DND-41 (cell line): ENCODE measurements around the gene KCNG2.

ENCODE experiments used
- ATAC-seq: fragments of 200-7000 bp; cut with Tn5 transposase; 3 replicates; pipeline ENCODE4 v1.9.1; 2021; ENCODE audit warnings: low read depth; ENCODE audit not compliant: insufficient read depth
- DNase-seq: peaks from one replicate; pipeline ENCODE4 v3.0.0-alpha.2; 2020
- H2AFZ ChIP-seq: 2 replicates; pipeline ENCODE4 v1.6.0; 2012; ENCODE audit warnings: low read depth, low read length
- H3K27ac ChIP-seq: 2 replicates; pipeline ENCODE4 v1.5.1; 2012; ENCODE audit warnings: low read length, inconsistent platforms
- H3K27me3 ChIP-seq: fragments of 200-600 bp; sonication (generic); 2 replicates; pipeline ENCODE4 v1.6.0; 2012; ENCODE audit warnings: low read length, mild to moderate bottlenecking, inconsistent platforms; ENCODE audit not compliant: insufficient read depth, poor library complexity
- H3K36me3 ChIP-seq: 2 replicates; pipeline ENCODE4 v1.5.1; 2012; ENCODE audit warnings: low read length, inconsistent platforms; ENCODE audit not compliant: insufficient read depth
- H3K4me1 ChIP-seq: 2 replicates; pipeline ENCODE4 v1.5.1; 2012; ENCODE audit warnings: mild to moderate bottlenecking, low read length; ENCODE audit not compliant: insufficient read depth
- H3K4me2 ChIP-seq: 2 replicates; pipeline ENCODE4 v1.6.0; 2012; ENCODE audit warnings: mild to moderate bottlenecking, moderate library complexity, low read length, inconsistent platforms; ENCODE audit not compliant: insufficient read depth
- H3K4me3 ChIP-seq, 2 experiments: fragments of 200-600 bp in 1 of 2; shearing (Covaris generic) in 1 of 2; 2 replicates each; pipeline ENCODE4 v1.5.1; 2012 to 2016; ENCODE audit warnings: inconsistent platforms in 2 of 2, low read length in 2 of 2, mild to moderate bottlenecking in 2 of 2, low read depth in 1 of 2, moderate library complexity in 1 of 2
- H3K79me2 ChIP-seq: 2 replicates; pipeline ENCODE4 v1.6.0; 2012; ENCODE audit warnings: low read length, inconsistent platforms; ENCODE audit not compliant: insufficient read depth
- H3K9ac ChIP-seq: 2 replicates; pipeline ENCODE4 v1.6.0; 2012; ENCODE audit warnings: low read depth, mild to moderate bottlenecking, inconsistent platforms, low read length, moderate library complexity
- H3K9me3 ChIP-seq: 2 replicates; pipeline ENCODE4 v1.5.1; 2012; ENCODE audit warnings: low read length, moderate library complexity, mild to moderate bottlenecking, inconsistent platforms; ENCODE audit not compliant: insufficient read depth, severe bottlenecking
- H4K20me1 ChIP-seq: 2 replicates; pipeline ENCODE4 v1.6.0; 2012; ENCODE audit warnings: low read length; ENCODE audit not compliant: insufficient read depth
- EZH2 ChIP-seq: IDR thresholded peaks from 3 replicates; pipeline ENCODE4 v1.6.1; 2012; ENCODE audit warnings: borderline replicate concordance, low read depth, mild to moderate bottlenecking, moderate library complexity, low read length, inconsistent platforms; ENCODE audit not compliant: severe bottlenecking
- TF ChIP-seq, protein P1 (sequence below): IDR thresholded peaks from 2 replicates; pipeline ENCODE4 v1.5.1; 2012; ENCODE audit warnings: borderline replicate concordance, low read length, moderate library complexity, mild to moderate bottlenecking; ENCODE audit not compliant: poor library complexity, severe bottlenecking; ENCODE audit errors: extremely low read depth

The KCNG2 gene

DNA sequence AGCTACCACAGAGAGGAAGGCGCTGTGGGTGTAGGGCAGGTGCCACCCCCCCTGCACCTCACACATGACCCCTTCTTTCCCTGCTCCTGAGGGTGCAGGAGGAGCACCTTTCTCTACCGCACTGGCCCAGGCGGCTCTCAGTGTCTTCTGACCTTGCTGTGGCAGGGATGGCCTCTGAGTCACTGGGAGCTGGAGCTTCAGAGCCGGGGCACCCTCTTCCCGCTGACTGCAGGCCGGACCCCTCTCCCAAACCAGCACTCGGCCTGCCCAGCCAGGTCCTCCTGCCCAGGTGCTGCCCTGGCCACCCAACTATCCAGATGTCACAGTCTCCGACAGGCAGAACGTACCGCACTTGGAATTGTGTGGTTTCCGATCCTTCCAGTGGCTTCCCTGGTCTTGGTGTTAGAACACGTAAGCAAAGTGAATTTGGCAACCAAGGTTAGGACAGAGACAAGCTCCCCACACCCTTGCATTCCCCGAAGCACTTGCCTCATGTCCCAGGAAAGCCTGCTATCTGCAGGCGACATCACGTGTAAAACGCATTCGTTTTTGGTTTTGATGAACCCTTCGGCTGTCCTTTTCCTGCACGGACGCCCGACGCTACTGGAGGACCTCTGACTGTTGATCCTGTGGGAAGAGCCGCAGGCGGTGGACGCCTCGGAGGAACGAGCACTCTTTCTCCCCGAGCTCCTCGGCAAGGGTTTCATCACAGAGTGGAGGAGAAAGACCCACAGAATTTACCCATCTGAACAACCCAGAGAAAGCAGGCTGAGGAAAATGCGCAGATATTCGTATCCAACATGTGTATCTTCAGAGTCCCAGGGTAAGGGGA lies 24.7 kb upstream of the KCNG2 start:
- H3K9ac ChIP-seq, result no peak overlapping the region
- no peaks in the 10 kb centered on the region for H3K79me2 ChIP-seq

DNA sequence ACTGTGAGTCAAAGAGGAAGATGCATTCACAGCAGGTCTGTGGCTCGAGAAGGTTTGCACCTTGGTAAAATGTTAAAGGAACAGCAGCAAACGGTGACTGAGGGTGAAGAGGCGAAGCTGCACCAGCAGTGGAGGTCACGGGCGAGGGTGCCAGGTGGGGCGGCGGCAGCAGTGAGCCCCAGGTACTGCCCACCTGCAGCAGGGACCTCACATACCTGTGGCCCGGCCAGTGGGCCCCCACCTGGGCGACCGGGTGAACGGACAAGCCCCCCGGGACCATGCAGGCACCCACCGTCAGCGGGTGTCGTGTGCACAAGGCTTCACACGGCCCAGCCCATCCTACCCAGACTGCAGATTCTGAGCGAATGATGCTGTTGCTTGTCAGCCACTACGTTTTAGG lies 23.6 kb upstream of the KCNG2 start:
- TF ChIP-seq EZH2, result no peak
- TF ChIP-seq, protein P1, sequence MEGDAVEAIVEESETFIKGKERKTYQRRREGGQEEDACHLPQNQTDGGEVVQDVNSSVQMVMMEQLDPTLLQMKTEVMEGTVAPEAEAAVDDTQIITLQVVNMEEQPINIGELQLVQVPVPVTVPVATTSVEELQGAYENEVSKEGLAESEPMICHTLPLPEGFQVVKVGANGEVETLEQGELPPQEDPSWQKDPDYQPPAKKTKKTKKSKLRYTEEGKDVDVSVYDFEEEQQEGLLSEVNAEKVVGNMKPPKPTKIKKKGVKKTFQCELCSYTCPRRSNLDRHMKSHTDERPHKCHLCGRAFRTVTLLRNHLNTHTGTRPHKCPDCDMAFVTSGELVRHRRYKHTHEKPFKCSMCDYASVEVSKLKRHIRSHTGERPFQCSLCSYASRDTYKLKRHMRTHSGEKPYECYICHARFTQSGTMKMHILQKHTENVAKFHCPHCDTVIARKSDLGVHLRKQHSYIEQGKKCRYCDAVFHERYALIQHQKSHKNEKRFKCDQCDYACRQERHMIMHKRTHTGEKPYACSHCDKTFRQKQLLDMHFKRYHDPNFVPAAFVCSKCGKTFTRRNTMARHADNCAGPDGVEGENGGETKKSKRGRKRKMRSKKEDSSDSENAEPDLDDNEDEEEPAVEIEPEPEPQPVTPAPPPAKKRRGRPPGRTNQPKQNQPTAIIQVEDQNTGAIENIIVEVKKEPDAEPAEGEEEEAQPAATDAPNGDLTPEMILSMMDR, result no peak
- Histone ChIP-seq H3K9me3 (no peaks in the 10 kb centered on the region), H3K4me3 (no peak overlapping the region), H3K27me3 (no peaks in the 10 kb centered on the region), H4K20me1 (no peaks in the 10 kb centered on the region; the same call in 1 of the 2 replicates), H3K4me2 (no peak overlapping the region), H3K27ac (no peak overlapping the region), H3K9ac (no peak overlapping the region), H3K4me1 (no peaks in the 10 kb centered on the region), H2AFZ (no peak overlapping the region), H3K79me2 (no peaks in the 10 kb centered on the region), H3K36me3 (no peaks in the 10 kb centered on the region)
- no peak for DNase-seq
- no peak for ATAC-seq

More for the DNA sequence above, 24.7 kb upstream of the KCNG2 start:
- TF ChIP-seq, protein P1, result no peak
- no peak for TF ChIP-seq EZH2
- no peak for DNase-seq
- no peaks in the 10 kb centered on the region for H3K9me3 ChIP-seq
- no peak overlapping the region for H3K4me3 ChIP-seq
- H3K27ac ChIP-seq, result no peak overlapping the region
- H4K20me1 ChIP-seq, result no peaks in the 10 kb centered on the region; the same call in 1 of the 2 replicates
- no peaks in the 10 kb centered on the region for H3K27me3 ChIP-seq
- H2AFZ ChIP-seq, result no peak overlapping the region
- H3K36me3 ChIP-seq, result no peaks in the 10 kb centered on the region
- H3K4me1 ChIP-seq, result no peaks in the 10 kb centered on the region
- no peak overlapping the region for H3K4me2 ChIP-seq
- ATAC-seq, result no peak

DNA sequence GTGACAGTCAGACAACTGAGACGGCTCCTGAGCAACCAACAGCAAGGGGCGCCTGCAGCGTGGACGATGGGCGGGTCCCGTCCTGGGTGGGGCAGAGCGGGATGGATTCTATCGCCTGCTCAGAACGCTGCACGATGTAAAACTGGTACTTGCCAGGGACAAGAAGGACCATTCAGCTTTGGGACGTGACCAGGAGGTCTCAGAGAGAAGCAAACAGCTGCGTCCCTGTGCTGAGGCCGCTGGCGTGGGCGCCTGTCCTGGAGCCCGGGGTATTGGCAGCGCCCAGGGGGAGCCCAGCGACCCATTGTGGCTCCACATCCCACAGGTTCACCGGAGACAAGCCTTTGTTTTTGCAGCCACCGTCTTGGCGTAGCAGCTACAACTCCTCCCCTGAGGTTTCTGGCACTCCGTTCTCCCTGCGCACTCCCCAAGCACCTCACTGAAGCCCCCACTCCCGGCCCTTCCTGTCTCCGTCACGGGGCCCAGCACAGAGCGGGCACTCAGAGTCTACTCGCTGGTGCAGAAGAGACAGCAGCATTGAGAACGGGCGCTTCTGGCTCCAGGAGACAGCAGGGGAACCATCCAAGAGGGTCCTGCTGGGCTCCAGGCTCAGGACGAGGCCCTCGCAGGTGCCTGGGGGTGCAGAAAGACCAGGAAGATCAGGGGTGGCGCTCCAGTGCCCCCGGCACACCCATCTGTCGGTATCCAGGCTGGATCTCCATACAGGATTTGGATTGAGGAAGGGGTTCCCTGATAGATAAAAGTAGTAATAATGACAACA lies 22.1 kb upstream of the KCNG2 start:
- no peak for ATAC-seq
- H3K9ac ChIP-seq, result no peak overlapping the region
- no peaks in the 10 kb centered on the region; the same call in 1 of the 2 replicates for H4K20me1 ChIP-seq
- no peaks in the 10 kb centered on the region for H3K9me3 ChIP-seq
- DNase-seq, result no peak
- H3K4me1 ChIP-seq, result no peaks in the 10 kb centered on the region
- H3K4me3 ChIP-seq, result no peak overlapping the region
- no peaks in the 10 kb centered on the region for H3K36me3 ChIP-seq
- TF ChIP-seq, protein P1, result no peak
- no peak for TF ChIP-seq EZH2
- no peak overlapping the region for H3K27ac ChIP-seq
- H2AFZ ChIP-seq, result no peak overlapping the region
- no peaks in the 10 kb centered on the region for H3K27me3 ChIP-seq
- H3K4me2 ChIP-seq, result no peak overlapping the region
- H3K79me2 ChIP-seq, result no peaks in the 10 kb centered on the region
